Myocyte (in vitro differentiated cells): ENCODE measurements around the gene PROSER1. TPM values are rescaled to one million over a fixed set of nuclear protein-coding genes. Genes with fewer than 3 reads are reported as not detected.
A peak's percentile ranks its signal among the peaks of the same experiment; 100 is the strongest.
"Not testable (repeated sequence)": the region's sequence is repeated elsewhere in the genome, so short reads cannot be mapped to it uniquely, and the experiment has no call there.

Source experiments
- DNase-seq: peaks from one replicate; pipeline ENCODE4 v3.0.0-alpha.2; 2012; ENCODE audit warnings: low read depth
- total RNA-seq: library from RNA; depleted of rRNA; stranded (reverse); fragments of >200 nt; gene quantifications from 2 replicates; pipeline ENCODE4 v1.2.3, GENCODE V29; 2014

Gene PROSER1
- total RNA-seq, 1 donor from 2014 or later, result 16.1 TPM

GRCh38 chr13:39032150-39032549, 5.7 kb downstream of the PROSER1 start:
- no peak for DNase-seq

GRCh38 chr13:39025433-39025839, 12.5 kb downstream of the PROSER1 start:
- peak; percentile 50 for DNase-seq

- no peak for DNase-seq
These were observed 14.1 kb downstream of the PROSER1 start for GRCh38 chr13:39023761-39024160.

GRCh38 chr13:39023316-39023715, 14.6 kb downstream of the PROSER1 start:
- no peak for DNase-seq

GRCh38 chr13:39020853-39021462, 16.9 kb downstream of the PROSER1 start:
- no peak for DNase-seq

GRCh38 chr13:39016787-39017186, 21.1 kb downstream of the PROSER1 start:
- DNase-seq, result peak; percentile 40

GRCh38 chr13:39016087-39016486, 21.8 kb downstream of the PROSER1 start:
- peak; percentile 50 for DNase-seq

GRCh38 chr13:39013462-39013861, 24.4 kb downstream of the PROSER1 start:
- no peak for DNase-seq

- DNase-seq, result no peak
These were observed 25.3 kb downstream of the PROSER1 start for GRCh38 chr13:39012608-39013007.

GRCh38 chr13:39006371-39007111, 31.3 kb downstream of the PROSER1 start:
- DNase-seq, result not testable (repeated sequence)

GRCh38 chr13:38998739-38999138, 39.1 kb downstream of the PROSER1 start:
- DNase-seq, result no peak

- no peak for DNase-seq
These were observed 44.5 kb downstream of the PROSER1 start for GRCh38 chr13:38993381-38993780.

GRCh38 chr13:38990693-38991092, 47.2 kb downstream of the PROSER1 start, which contains the start of gene STOML3:
STOML3 (minus strand) TSS chr13:38990831; CDS start chr13:38990721, 110 bp downstream.
- no peak for DNase-seq

GRCh38 chr13:38981096-38981495, 56.8 kb downstream of the PROSER1 start:
- no peak for DNase-seq

GRCh38 chr13:38980750-38981078, 57.2 kb downstream of the PROSER1 start:
- no peak for DNase-seq

GRCh38 chr13:38979891-38980749, 57.8 kb downstream of the PROSER1 start:
- peak; percentile 80 for DNase-seq

- no peak for DNase-seq
These were observed 67.4 kb downstream of the PROSER1 start for GRCh38 chr13:38970380-38971051.

- DNase-seq, result no peak
These were observed 68.7 kb downstream of the PROSER1 start for GRCh38 chr13:38969187-38969586.

GRCh38 chr13:38967446-38967845, 70.4 kb downstream of the PROSER1 start:
- DNase-seq, result no peak

- DNase-seq, result no peak
These were observed 72.6 kb downstream of the PROSER1 start for GRCh38 chr13:38965281-38965680.

GRCh38 chr13:38960175-38960574, 77.7 kb downstream of the PROSER1 start:
- DNase-seq, result no peak
